HepG2 (cell line): ENCODE results near the gene C5orf24. TPM values are rescaled to one million over a fixed set of nuclear protein-coding genes. Genes with fewer than 3 reads are reported as not detected.

Experiments used
- ATAC-seq: fragments of 200-7000 bp; cut with Tn5 transposase; 3 replicates; pipeline ENCODE4 v1.9.1; 2020; ENCODE audit warnings: mild to moderate bottlenecking, moderate library complexity
- BruUV-seq: library from RNA; stranded (reverse); fragments of 400-500 nt; replicated peaks from 2 replicates; lab custom pipeline; 2021; lab: Mats Ljungman, UMichigan
- CTCF ChIA-PET: fragments of 300-600 bp; formaldehyde crosslinking; extraction: SDS; loops from one replicate; lab custom pipeline; 2021; ENCODE audit warnings: low total read pairs, inconsistent platforms, low intra/inter-chr PET ratio; lab: Yijun Ruan, JAX
- POLR2A ChIA-PET: fragments of 350-600 bp; sonication (Branson Sonifier 250); formaldehyde crosslinking; loops from one replicate; lab custom pipeline; 2020; ENCODE audit warnings: antibody characterized with exemption, inconsistent platforms; lab: Yijun Ruan, JAX
- DNase-seq: peaks from one replicate; pipeline ENCODE4 v3.0.0-alpha.2; 2015; ENCODE audit warnings: low spot score
- FAIRE-seq: peaks from 3 replicates; lab custom pipeline; 2011; peaks lifted over from hg19 to GRCh38; lab: Jason Lieb, UNC
- H2AFZ ChIP-seq: one replicate; pipeline ENCODE4 v1.6.1; 2011; ENCODE audit warnings: low read length, inconsistent platforms
- H3K27ac ChIP-seq: fragments of 300-600 bp; 3 replicates; pipeline ENCODE4 v1.8.0; 2011; ENCODE audit warnings: mixed run types, mild to moderate bottlenecking, mixed read lengths, low read length, inconsistent platforms; ENCODE audit not compliant: insufficient read depth; ENCODE audit errors: extremely low read length
- H3K27me3 ChIP-seq, 2 experiments: fragments of 200-600 bp in 1 of 2; 2 replicates in 1 of 2; 3 replicates in 1 of 2; pipeline versions ENCODE4 v1.6.0 to v1.8.0; 2011; ENCODE audit warnings: low read length in 2 of 2, mild to moderate bottlenecking in 2 of 2, moderate library complexity in 2 of 2, inconsistent platforms in 1 of 2; ENCODE audit not compliant: insufficient read depth in 2 of 2, control insufficient read depth in 1 of 2
- H3K36me3 ChIP-seq, 2 experiments: fragments of 200-600 bp in 1 of 2; replicated peaks in 1 of 2; 2 replicates in 1 of 2; 3 replicates in 1 of 2; pipeline versions ENCODE4 v1.5.1 to v1.8.0; 2011; ENCODE audit warnings: low read length in 2 of 2, inconsistent platforms in 1 of 2; ENCODE audit not compliant: insufficient read depth in 2 of 2, control insufficient read depth in 1 of 2
- H3K4me1 ChIP-seq: 2 replicates; pipeline ENCODE4 v1.5.1; 2012; ENCODE audit warnings: low read length, inconsistent platforms; ENCODE audit not compliant: insufficient read depth
- H3K4me2 ChIP-seq: 2 replicates; pipeline ENCODE4 v1.6.0; 2011; ENCODE audit warnings: low read depth, low read length, inconsistent platforms
- H3K4me3 ChIP-seq, 3 experiments: fragments of 200-600 bp in 1 of 3; sonication (generic), shearing (Covaris generic) in 1 of 3; replicated peaks in 1 of 3; 2 replicates each; pipeline ENCODE4 v1.5.1; 2011 to 2016; ENCODE audit warnings: low read length in 3 of 3, inconsistent platforms in 2 of 3, low read depth in 2 of 3, mild to moderate bottlenecking in 2 of 3, control low read depth in 1 of 3, mixed read lengths in 1 of 3; ENCODE audit not compliant: insufficient read depth in 1 of 3
- H3K79me2 ChIP-seq: one replicate; pipeline ENCODE4 v1.6.1; 2011; ENCODE audit warnings: low read length, inconsistent platforms; ENCODE audit not compliant: insufficient read depth
- H3K9ac ChIP-seq: 2 replicates; pipeline ENCODE4 v1.6.0; 2011; ENCODE audit warnings: mild to moderate bottlenecking, low read depth, low read length, inconsistent platforms; ENCODE audit not compliant: insufficient read depth
- H3K9me3 ChIP-seq: 2 replicates; pipeline ENCODE4 v1.5.1; 2012; ENCODE audit warnings: mild to moderate bottlenecking, low read length
- H4K20me1 ChIP-seq: 2 replicates; pipeline ENCODE4 v1.6.0; 2011; ENCODE audit warnings: inconsistent platforms, mild to moderate bottlenecking, low read length, moderate library complexity; ENCODE audit not compliant: insufficient read depth
- ESRRA ChIP-seq: sonication (generic); formaldehyde crosslinking; IDR thresholded peaks from 2 replicates; pipeline ENCODE4 v1.5.1; 2020; ENCODE audit warnings: mild to moderate bottlenecking, low read depth, missing genetic modification reagents
- GABPB1 ChIP-seq: IDR thresholded peaks from 2 replicates; pipeline ENCODE4 v1.6.1; 2016; ENCODE audit warnings: mild to moderate bottlenecking, missing genetic modification reagents, moderate library complexity, missing compliant biosample characterization
- GATA4 ChIP-seq: sonication (generic); IDR thresholded peaks from 2 replicates; pipeline ENCODE4 v1.6.1; 2016; ENCODE audit warnings: antibody characterized with exemption, low read depth, borderline replicate concordance
- HINFP ChIP-seq: sonication (generic); formaldehyde crosslinking; IDR thresholded peaks from 2 replicates; pipeline ENCODE4 v1.4.0; 2020; ENCODE audit warnings: low read depth, mild to moderate bottlenecking, missing genetic modification reagents
- MYNN ChIP-seq: sonication (generic); formaldehyde crosslinking; IDR thresholded peaks from 2 replicates; pipeline ENCODE4 v1.4.0; 2020; ENCODE audit warnings: mild to moderate bottlenecking, low read depth, missing genetic modification reagents
- SMAD1 ChIP-seq: sonication (generic); formaldehyde crosslinking; IDR thresholded peaks from 2 replicates; pipeline ENCODE4 v1.4.0; 2020; ENCODE audit warnings: missing genetic modification reagents, low read depth, mild to moderate bottlenecking, borderline replicate concordance
- SP1 ChIP-seq, 2 experiments: fragments of 450-650 bp in 1 of 2; sonication (generic) in 1 of 2; formaldehyde crosslinking in 1 of 2; IDR thresholded peaks; 2 replicates each; pipeline versions ENCODE4 v1.4.0 to v1.6.1; 2016 to 2020; ENCODE audit warnings: missing genetic modification reagents in 1 of 2
- TGIF2 ChIP-seq: IDR thresholded peaks from 2 replicates; pipeline ENCODE4 v1.6.1; 2016; ENCODE audit warnings: control low read depth, missing compliant biosample characterization
- ZBTB10 ChIP-seq: sonication (generic); formaldehyde crosslinking; IDR thresholded peaks from 2 replicates; pipeline ENCODE4 v1.4.0; 2020; ENCODE audit warnings: missing genetic modification reagents, borderline replicate concordance
- ZNF446 ChIP-seq: sonication (generic); formaldehyde crosslinking; IDR thresholded peaks from 2 replicates; pipeline ENCODE4 v1.5.0; 2020; ENCODE audit warnings: mild to moderate bottlenecking, missing genetic modification reagents
- ZNF564 ChIP-seq: sonication (generic); formaldehyde crosslinking; IDR thresholded peaks from 2 replicates; pipeline ENCODE4 v1.8.1; 2023; ENCODE audit warnings: mild to moderate bottlenecking, missing genetic modification reagents
- ZNF597 ChIP-seq: sonication (generic); formaldehyde crosslinking; IDR thresholded peaks from 2 replicates; pipeline ENCODE4 v1.5.0; 2020; ENCODE audit warnings: missing genetic modification reagents
- ZNF772 ChIP-seq: sonication (generic); formaldehyde crosslinking; IDR thresholded peaks from 2 replicates; pipeline ENCODE4 v1.5.0; 2020; ENCODE audit warnings: mild to moderate bottlenecking, missing genetic modification reagents
- in situ Hi-C: cut with HindIII; loops from 2 replicates; pipeline ENCODE4 v1.10.0; 2017; ENCODE audit warnings: low pct_unique_long_range_greater_than_20kb; ENCODE audit not compliant: extremely low pct_ligation_motif_present
- intact Hi-C: fragments of 100-400 bp; cut with micrococcal nuclease; formaldehyde crosslinking; loops from one replicate; pipeline ENCODE4 v1.10.0; 2022; ENCODE audit not compliant: unreplicated experiment
- polyA plus RNA-seq, 8 experiments: library from polyadenylated mRNA; depleted of rRNA in 3 of 8; stranded (reverse) in 7 of 8; unstranded in 1 of 8; fragments of >200 nt; fragmentation: Illumina TruSeq in 4 of 8; extraction: Trizol in 4 of 8; gene quantifications; 2 replicates each; pipeline versions ENCODE4 v1.2.1 to v1.2.3, GENCODE V29; 2011 to 2016; ENCODE audit warnings: low read depth in 4 of 8, missing spikeins in 1 of 8, mixed read lengths in 1 of 8; ENCODE audit not compliant: insufficient read depth in 1 of 8
- total RNA-seq, 5 experiments: library from RNA; depleted of rRNA; stranded (reverse); fragments of >200 nt; fragmentation: Illumina TruSeq; extraction: Trizol; gene quantifications; 2 replicates each; pipeline ENCODE4 v1.2.3, GENCODE V29; 2016; ENCODE audit warnings: low read depth in 1 of 5
- TF ChIP-seq, protein P1 (sequence below): IDR thresholded peaks from 2 replicates; pipeline ENCODE4 v1.6.1; 2016; ENCODE audit warnings: missing genetic modification reagents, missing compliant biosample characterization

Gene C5orf24
- total and polyA plus RNA-seq, 2 of the 13 experiments (the other 11 are each of a cell fraction or from before 2014, with no cell fraction given): 34.6 to 41.5 TPM

- TF ChIP-seq ZNF597 (CRISPR knock-in tag) (no peak), GABPB1 (CRISPR knock-in tag) (no peak)
- TF ChIP-seq, all 625 proteins: peak for 0
Measured at GRCh38 chr5:134813407-134813806, 32.4 kb upstream of the C5orf24 start (continued).

DNA sequence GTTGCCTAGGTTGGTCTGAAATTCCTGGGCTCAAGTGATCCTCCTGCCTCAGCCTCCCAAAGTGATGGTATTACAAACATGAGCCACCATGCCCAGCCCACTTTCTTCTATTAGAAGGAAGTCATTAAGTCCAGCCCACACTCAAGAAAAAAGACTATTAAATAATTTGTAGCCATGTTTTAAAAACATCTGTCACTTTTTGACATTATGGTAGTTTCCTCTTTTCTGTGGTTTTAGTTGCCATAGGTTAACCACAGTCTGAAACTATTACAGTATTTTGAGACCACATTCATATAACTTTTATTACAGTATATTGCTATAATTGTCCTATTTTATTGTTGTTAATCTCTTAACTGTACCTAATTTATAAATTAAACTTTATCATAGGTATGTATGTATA lies 31.9 kb upstream of the C5orf24 start:
- H2AFZ ChIP-seq: no peak overlapping the region
- FAIRE-seq (no peak), ATAC-seq (no peak)
- in situ Hi-C loops (no loop called here), intact Hi-C loops (no loop called here)
- no peaks in the 10 kb centered on the region for H3K79me2 ChIP-seq
- H4K20me1 ChIP-seq: no peaks in the 10 kb centered on the region
- H3K4me3 ChIP-seq: no peak overlapping the region
- POLR2A ChIA-PET: no interaction called here
- no peaks in the 10 kb centered on the region for H3K27me3 ChIP-seq
- peaks cover 19 to 69% of the 10 kb centered on the region in 2 experiments; a peak in 4 of 5 replicates for H3K36me3 ChIP-seq
- H3K4me2 ChIP-seq: no peak overlapping the region
- no peaks in the 10 kb centered on the region for H3K4me1 ChIP-seq
- H3K27ac ChIP-seq: no peak overlapping the region
- H3K9ac ChIP-seq: no peak overlapping the region
- no peaks in the 10 kb centered on the region for H3K9me3 ChIP-seq
- no peak for TF ChIP-seq SP1 (IDR thresholded peaks at IDR 0.05)
- no peak for TF ChIP-seq SP1 (CRISPR knock-in tag; IDR thresholded peaks at IDR 0.05)
- no peak for TF ChIP-seq TGIF2 (CRISPR knock-in tag)
- TF ChIP-seq SMAD1 (CRISPR knock-in tag): no peak
- TF ChIP-seq GATA4: no peak
- no peak for TF ChIP-seq HINFP (CRISPR knock-in tag)
- TF ChIP-seq MYNN: no peak
- no peak for TF ChIP-seq ZNF446
- TF ChIP-seq ZBTB10: no peak
- no peak for TF ChIP-seq ZNF772 (CRISPR knock-in tag)
- TF ChIP-seq, protein P1, sequence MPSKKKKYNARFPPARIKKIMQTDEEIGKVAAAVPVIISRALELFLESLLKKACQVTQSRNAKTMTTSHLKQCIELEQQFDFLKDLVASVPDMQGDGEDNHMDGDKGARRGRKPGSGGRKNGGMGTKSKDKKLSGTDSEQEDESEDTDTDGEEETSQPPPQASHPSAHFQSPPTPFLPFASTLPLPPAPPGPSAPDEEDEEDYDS (CRISPR knock-in tag): no peak
- TF ChIP-seq ZNF564: no peak
- TF ChIP-seq ESRRA (CRISPR knock-in tag): no peak
- TF ChIP-seq, all 625 proteins: peak for 0
- DNase-seq: no peak
- CTCF ChIA-PET: no interaction called here
- no TSS peak for BruUV-seq
